PC-3 (cell line): Measurements from ENCODE around the gene OBSL1. TPM values are rescaled to one million over a fixed set of nuclear protein-coding genes. Genes with fewer than 3 reads are reported as not detected.

ENCODE experiments used
- ATAC-seq: fragments of 200-7000 bp; cut with Tn5 transposase; 2 replicates; pipeline ENCODE4 v1.9.1; 2020; ENCODE audit warnings: mild to moderate bottlenecking, moderate library complexity
- BruUV-seq: library from RNA; stranded (reverse); fragments of 400-500 nt; replicated peaks from 2 replicates; lab custom pipeline; 2021; lab: Mats Ljungman, UMichigan
- CTCF ChIA-PET: fragments of 300-600 bp; sonication (Branson Sonifier 250); formaldehyde crosslinking; loops from one replicate; lab custom pipeline; 2022; ENCODE audit warnings: antibody characterized with exemption; lab: Charles Lee
- POLR2A ChIA-PET: fragments of 300-600 bp; sonication (Branson Sonifier 250); formaldehyde crosslinking; loops from one replicate; lab custom pipeline; 2022; ENCODE audit warnings: antibody characterized with exemption; ENCODE audit not compliant: unreplicated experiment; lab: Charles Lee
- DNase-seq: peaks from one replicate; pipeline ENCODE4 v3.0.0-alpha.2; 2015
- H2AFZ ChIP-seq: fragments of 300-600 bp; sonication (generic); 2 replicates; pipeline ENCODE4 v1.6.0; 2016; ENCODE audit warnings: antibody characterized with exemption, low read length
- H3F3A ChIP-seq: fragments of 300-600 bp; sonication (generic); one replicate; pipeline ENCODE4 v1.6.0; 2017; ENCODE audit warnings: antibody characterized with exemption, low read length, control low read depth, mild to moderate bottlenecking; ENCODE audit not compliant: unreplicated experiment
- H3K27ac ChIP-seq: fragments of 300-600 bp; sonication (generic); 2 replicates; pipeline ENCODE4 v1.5.1; 2016; ENCODE audit warnings: mild to moderate bottlenecking, low read length
- H3K27me3 ChIP-seq: fragments of 300-600 bp; sonication (generic); 2 replicates; pipeline ENCODE4 v1.6.1; 2016; ENCODE audit warnings: low read length, mixed read lengths
- H3K36me3 ChIP-seq: fragments of 300-600 bp; sonication (generic); 2 replicates; pipeline ENCODE4 v1.6.1; 2016; ENCODE audit warnings: low read depth, mixed run types, low read length, mixed read lengths
- H3K4me1 ChIP-seq: fragments of 300-600 bp; sonication (generic); 2 replicates; pipeline ENCODE4 v1.5.1; 2016; ENCODE audit warnings: low read length; ENCODE audit not compliant: insufficient read depth
- H3K4me2 ChIP-seq: fragments of 300-600 bp; sonication (generic); 2 replicates; pipeline ENCODE4 v1.6.0; 2016; ENCODE audit warnings: low read length
- H3K4me3 ChIP-seq: fragments of 300-600 bp; sonication (generic); 2 replicates; pipeline ENCODE4 v1.5.1; 2016; ENCODE audit warnings: mild to moderate bottlenecking, low read length, mixed read lengths
- H3K79me2 ChIP-seq: fragments of 300-600 bp; sonication (generic); 2 replicates; pipeline ENCODE4 v1.6.1; 2017; ENCODE audit warnings: low read length, mixed read lengths
- H3K9ac ChIP-seq: fragments of 300-600 bp; sonication (generic); 2 replicates; pipeline ENCODE4 v1.6.0; 2016; ENCODE audit warnings: mild to moderate bottlenecking, low read length
- H3K9me2 ChIP-seq: fragments of 300-600 bp; sonication (generic); replicated peaks from 2 replicates; pipeline ENCODE4 v1.6.1; 2016; ENCODE audit warnings: mixed run types, low read length, mixed read lengths
- H3K9me3 ChIP-seq: fragments of 300-600 bp; sonication (generic); 2 replicates; pipeline ENCODE4 v1.6.1; 2016; ENCODE audit warnings: low read length, mixed read lengths
- H4K20me1 ChIP-seq: fragments of 300-600 bp; sonication (generic); 2 replicates; pipeline ENCODE4 v1.6.1; 2016; ENCODE audit warnings: low read length, mixed read lengths
- EZH2 ChIP-seq: fragments of 300-600 bp; sonication (generic); IDR thresholded peaks from one replicate; pipeline ENCODE4 v1.6.1; 2017; ENCODE audit warnings: antibody characterized with exemption, mild to moderate bottlenecking, low read length; ENCODE audit not compliant: unreplicated experiment
- EZH2phosphoT487 ChIP-seq: fragments of 300-600 bp; sonication (generic); IDR thresholded peaks from 2 replicates; pipeline ENCODE4 v1.6.1; 2018; ENCODE audit warnings: mild to moderate bottlenecking, antibody characterized with exemption, low read length, borderline replicate concordance
- intact Hi-C: fragments of 100-400 bp; cut with micrococcal nuclease; formaldehyde crosslinking; loops from 2 replicates; pipeline ENCODE4 v1.9.0; 2023
- total RNA-seq: library from RNA; depleted of rRNA; stranded (reverse); fragments of >200 nt; gene quantifications from 2 replicates; pipeline ENCODE4 v1.2.3, GENCODE V29; 2014
- TF ChIP-seq, protein P1 (sequence below): fragments of 300-600 bp; sonication (generic); conservative IDR thresholded peaks from 2 replicates; pipeline ENCODE4 v1.5.1; 2017; ENCODE audit warnings: antibody characterized with exemption, low read depth, mild to moderate bottlenecking, low read length

Gene OBSL1
- total RNA-seq, 1 experiment from 2014 or later = 122 TPM

GRCh38 chr2:219537657-219538488 lies 33.5 kb downstream of the OBSL1 start:
- H3K9ac ChIP-seq = no peak overlapping the region
- intact Hi-C loops = no loop called here

GRCh38 chr2:219536967-219537366 lies 34.4 kb downstream of the OBSL1 start:
- H3K27ac ChIP-seq = no peak overlapping the region
- H3K4me2 ChIP-seq = no peak overlapping the region
- H3K27me3 ChIP-seq = no peaks in the 10 kb centered on the region
- no peak overlapping the region for H3K4me3 ChIP-seq
- POLR2A ChIA-PET = no interaction called here
- intact Hi-C loops = no loop called here
- H3K4me1 ChIP-seq = peaks cover under 1% of the 10 kb centered on the region; the same call in 1 of the 2 replicates
- CTCF ChIA-PET = no interaction called here
- peaks cover 13% of the 10 kb centered on the region for H3K36me3 ChIP-seq
- no TSS peak for BruUV-seq
- DNase-seq (no peak), ATAC-seq (no peak)
- H3K9me2 ChIP-seq = no peaks in the 10 kb centered on the region
- H3K9me3 ChIP-seq = no peaks in the 10 kb centered on the region
- no peaks in the 10 kb centered on the region for H4K20me1 ChIP-seq
- TF ChIP-seq EZH2phosphoT487 (no peak), EZH2 (no peak)
- TF ChIP-seq, protein P1, sequence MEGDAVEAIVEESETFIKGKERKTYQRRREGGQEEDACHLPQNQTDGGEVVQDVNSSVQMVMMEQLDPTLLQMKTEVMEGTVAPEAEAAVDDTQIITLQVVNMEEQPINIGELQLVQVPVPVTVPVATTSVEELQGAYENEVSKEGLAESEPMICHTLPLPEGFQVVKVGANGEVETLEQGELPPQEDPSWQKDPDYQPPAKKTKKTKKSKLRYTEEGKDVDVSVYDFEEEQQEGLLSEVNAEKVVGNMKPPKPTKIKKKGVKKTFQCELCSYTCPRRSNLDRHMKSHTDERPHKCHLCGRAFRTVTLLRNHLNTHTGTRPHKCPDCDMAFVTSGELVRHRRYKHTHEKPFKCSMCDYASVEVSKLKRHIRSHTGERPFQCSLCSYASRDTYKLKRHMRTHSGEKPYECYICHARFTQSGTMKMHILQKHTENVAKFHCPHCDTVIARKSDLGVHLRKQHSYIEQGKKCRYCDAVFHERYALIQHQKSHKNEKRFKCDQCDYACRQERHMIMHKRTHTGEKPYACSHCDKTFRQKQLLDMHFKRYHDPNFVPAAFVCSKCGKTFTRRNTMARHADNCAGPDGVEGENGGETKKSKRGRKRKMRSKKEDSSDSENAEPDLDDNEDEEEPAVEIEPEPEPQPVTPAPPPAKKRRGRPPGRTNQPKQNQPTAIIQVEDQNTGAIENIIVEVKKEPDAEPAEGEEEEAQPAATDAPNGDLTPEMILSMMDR = no peak
- H3F3A ChIP-seq = no peaks in the 10 kb centered on the region
- H3K79me2 ChIP-seq = peaks cover 1% of the 10 kb centered on the region
- no peak overlapping the region for H2AFZ ChIP-seq
- H3K9ac ChIP-seq = no peak overlapping the region

More at GRCh38 chr2:219537657-219538488, 33.5 kb downstream of the OBSL1 start:
- ATAC-seq (no peak), DNase-seq (no peak)
- no peak overlapping the region for H2AFZ ChIP-seq
- no peaks in the 10 kb centered on the region for H3K9me2 ChIP-seq
- no peaks in the 10 kb centered on the region for H3F3A ChIP-seq
- no peak overlapping the region for H3K27ac ChIP-seq
- H3K27me3 ChIP-seq = no peaks in the 10 kb centered on the region
- peaks cover 13% of the 10 kb centered on the region for H3K36me3 ChIP-seq
- H3K4me2 ChIP-seq = no peak overlapping the region
- ChIA-PET POLR2A (no interaction called here), CTCF (no interaction called here)
- BruUV-seq = no TSS peak
- TF ChIP-seq, protein P1 = 0 out of 2 replicates have a peak, but pooled peaks have one; percentile 18
- no peak for TF ChIP-seq EZH2
- no peak for TF ChIP-seq EZH2phosphoT487
- no peak overlapping the region for H3K4me3 ChIP-seq
- H3K9me3 ChIP-seq = no peaks in the 10 kb centered on the region
- H3K4me1 ChIP-seq = peaks cover 7% of the 10 kb centered on the region; the same call in 1 of the 2 replicates
- H3K79me2 ChIP-seq = peaks cover 10% of the 10 kb centered on the region
- no peaks in the 10 kb centered on the region for H4K20me1 ChIP-seq

GRCh38 chr2:219536425-219536824 lies 34.9 kb downstream of the OBSL1 start:
- Histone ChIP-seq H3K4me1 (no peaks in the 10 kb centered on the region), H3K4me2 (no peak overlapping the region), H3K9me2 (no peaks in the 10 kb centered on the region), H3K4me3 (no peak overlapping the region), H4K20me1 (no peaks in the 10 kb centered on the region), H3K79me2 (no peaks in the 10 kb centered on the region), H3K27me3 (no peaks in the 10 kb centered on the region), H3K36me3 (peaks cover 13% of the 10 kb centered on the region; the same call in 1 of the 2 replicates), H3K9me3 (no peaks in the 10 kb centered on the region), H3K9ac (no peak overlapping the region), H3F3A (no peaks in the 10 kb centered on the region), H3K27ac (no peak overlapping the region), H2AFZ (no peak overlapping the region)
- TF ChIP-seq EZH2 (no peak), EZH2phosphoT487 (no peak)
- TF ChIP-seq, protein P1 = no peak
- intact Hi-C loops = no loop called here
- no peak for ATAC-seq
- CTCF ChIA-PET = no interaction called here
- DNase-seq = no peak
- POLR2A ChIA-PET = no interaction called here
- BruUV-seq = no TSS peak
